OCI-LY7 (cell line): Measurements from ENCODE around the gene EEF2K.

Experiments
- CTCF ChIP-seq: fragments of 200-600 bp; sonication (generic); conservative IDR thresholded peaks from 2 replicates; pipeline ENCODE4 v1.5.1; 2014; ENCODE audit warnings: mild to moderate bottlenecking, antibody characterized with exemption, low read length, moderate library complexity, mixed read lengths
- EZH2phosphoT487 ChIP-seq: fragments of 200-600 bp; sonication (generic); IDR thresholded peaks from 2 replicates; pipeline ENCODE4 v1.6.1; 2018; ENCODE audit warnings: low read depth, borderline replicate concordance, mild to moderate bottlenecking, mixed run types, antibody characterized with exemption, low read length, moderate library complexity, mixed read lengths

GRCh38 chr16:22188267-22188594, 17.8 kb upstream of the EEF2K start:
- TF ChIP-seq CTCF (no peak), EZH2phosphoT487 (no peak)
